ENCODE measurements around the gene SLC26A11.
"Not testable (repeated sequence)": the region's sequence is repeated elsewhere in the genome, so short reads cannot be mapped to it uniquely, and the experiment has no call there.

Gene SLC26A11

GRCh38 chr17:80196652-80197051, 23.6 kb upstream of the SLC26A11 start:
- no peak for DNase-seq

- DNase-seq = no peak
Observed at GRCh38 chr17:80198144-80198661, 22.0 kb upstream of the SLC26A11 start.

GRCh38 chr17:80199295-80199694, 20.9 kb upstream of the SLC26A11 start:
- DNase-seq = not testable (repeated sequence)

DNA sequence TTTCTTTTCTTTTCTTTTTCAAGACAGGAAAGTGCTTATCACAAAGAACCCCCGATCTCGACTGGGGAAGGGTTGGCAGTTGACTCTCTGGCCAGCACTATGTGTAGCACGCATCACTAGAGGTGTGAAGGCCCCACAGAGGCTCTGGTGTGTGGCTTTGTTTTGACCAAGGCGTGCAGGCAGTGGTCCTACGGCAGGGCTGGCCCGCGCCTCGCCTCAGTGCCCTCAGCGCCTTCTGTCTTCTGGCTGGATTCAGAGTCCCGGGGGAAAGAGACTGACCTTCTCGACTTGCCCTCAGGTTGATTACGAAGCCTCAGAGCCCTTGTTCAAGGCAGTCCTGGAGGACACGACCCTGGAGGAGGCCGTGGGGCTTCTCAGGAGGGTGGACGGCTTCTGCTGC, 18.8 kb upstream of the SLC26A11 start:
- DNase-seq = no peak

DNA sequence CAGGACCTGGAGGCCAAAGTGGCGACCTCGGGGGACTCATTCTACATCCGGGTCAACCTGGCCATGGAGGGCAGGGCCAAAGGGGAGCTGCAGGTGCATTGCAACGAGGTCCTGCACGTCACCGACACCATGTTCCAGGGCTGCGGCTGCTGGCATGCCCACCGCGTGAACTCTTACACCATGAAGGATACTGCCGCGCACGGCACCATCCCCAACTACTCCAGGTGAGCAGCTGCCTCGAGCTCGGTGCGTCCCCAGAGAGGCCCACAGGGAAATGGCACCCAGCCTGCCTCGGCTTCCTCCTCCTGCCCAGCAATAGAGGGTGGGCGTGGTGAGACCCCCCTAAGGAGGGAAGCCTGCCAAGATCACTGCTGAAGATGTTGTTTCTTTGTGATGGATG, 18.0 kb upstream of the SLC26A11 start:
- no peak for DNase-seq

- no peak for DNase-seq
Observed at GRCh38 chr17:80203471-80203963, 16.7 kb upstream of the SLC26A11 start.

DNA sequence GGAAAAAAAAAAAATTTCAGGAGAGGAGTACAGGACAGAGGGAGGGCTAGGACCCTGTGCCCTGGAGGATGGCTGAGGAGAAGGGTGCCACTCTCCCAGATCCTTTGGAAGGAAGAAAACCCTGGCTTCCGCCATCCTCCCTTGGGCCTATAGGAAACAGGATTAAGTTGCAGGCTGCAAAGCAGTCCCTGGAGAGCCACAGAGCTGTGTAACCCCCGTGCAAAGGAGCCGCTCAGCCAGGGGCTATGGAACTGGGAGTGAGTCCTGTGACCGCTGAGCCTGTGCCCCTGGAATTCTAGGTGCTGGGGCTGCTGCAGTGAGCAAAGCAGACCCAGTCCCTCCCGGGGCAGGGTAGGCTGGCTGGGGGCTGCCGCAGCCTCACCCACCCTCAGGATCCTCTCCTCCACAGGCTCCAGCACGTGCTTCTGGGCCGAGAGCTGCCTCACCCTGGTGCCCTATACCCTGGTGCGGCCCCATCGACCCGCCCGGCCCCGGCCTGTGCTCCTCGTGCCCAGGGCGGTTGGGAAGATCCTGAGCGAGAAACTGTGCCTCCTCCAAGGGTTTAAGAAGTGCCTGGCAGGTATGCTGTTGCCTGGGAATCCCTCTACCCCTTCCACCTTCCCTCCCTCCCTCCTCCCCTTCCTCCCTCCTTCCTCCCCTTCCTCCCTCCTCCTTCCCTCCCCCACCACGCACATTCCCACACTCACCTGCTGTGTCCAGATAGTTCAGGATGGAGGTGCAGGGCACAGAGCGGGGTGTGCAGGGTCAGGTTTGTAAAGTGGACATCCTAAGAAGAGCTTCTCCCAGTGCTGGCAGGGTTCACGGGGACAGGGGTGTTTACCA, 15.4 kb upstream of the SLC26A11 start:
- DNase-seq = no peak

DNA sequence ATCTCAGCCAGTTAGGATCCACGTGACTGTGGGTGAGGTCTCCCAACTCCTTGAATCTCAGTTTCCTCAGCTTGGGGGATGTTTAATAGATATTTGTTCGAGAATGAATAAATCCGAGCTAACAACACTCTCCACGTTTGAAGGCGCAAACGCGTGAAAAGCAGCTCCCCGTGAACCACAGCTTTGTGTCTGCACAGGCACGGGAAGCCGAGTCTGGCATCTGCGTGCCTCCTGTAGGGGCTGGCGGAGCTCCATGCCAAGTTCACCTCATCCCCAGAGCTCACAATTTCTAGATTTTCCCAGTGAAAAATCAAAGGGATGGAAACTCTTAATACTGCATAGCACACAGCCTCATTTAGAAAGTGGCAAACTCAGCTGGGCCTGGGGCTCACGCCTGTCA, 14.4 kb upstream of the SLC26A11 start:
- DNase-seq = no peak

GRCh38 chr17:80208050-80208449, 12.2 kb upstream of the SLC26A11 start:
- no peak for DNase-seq

GRCh38 chr17:80209765-80210164, 10.5 kb upstream of the SLC26A11 start:
- DNase-seq = no peak

DNA sequence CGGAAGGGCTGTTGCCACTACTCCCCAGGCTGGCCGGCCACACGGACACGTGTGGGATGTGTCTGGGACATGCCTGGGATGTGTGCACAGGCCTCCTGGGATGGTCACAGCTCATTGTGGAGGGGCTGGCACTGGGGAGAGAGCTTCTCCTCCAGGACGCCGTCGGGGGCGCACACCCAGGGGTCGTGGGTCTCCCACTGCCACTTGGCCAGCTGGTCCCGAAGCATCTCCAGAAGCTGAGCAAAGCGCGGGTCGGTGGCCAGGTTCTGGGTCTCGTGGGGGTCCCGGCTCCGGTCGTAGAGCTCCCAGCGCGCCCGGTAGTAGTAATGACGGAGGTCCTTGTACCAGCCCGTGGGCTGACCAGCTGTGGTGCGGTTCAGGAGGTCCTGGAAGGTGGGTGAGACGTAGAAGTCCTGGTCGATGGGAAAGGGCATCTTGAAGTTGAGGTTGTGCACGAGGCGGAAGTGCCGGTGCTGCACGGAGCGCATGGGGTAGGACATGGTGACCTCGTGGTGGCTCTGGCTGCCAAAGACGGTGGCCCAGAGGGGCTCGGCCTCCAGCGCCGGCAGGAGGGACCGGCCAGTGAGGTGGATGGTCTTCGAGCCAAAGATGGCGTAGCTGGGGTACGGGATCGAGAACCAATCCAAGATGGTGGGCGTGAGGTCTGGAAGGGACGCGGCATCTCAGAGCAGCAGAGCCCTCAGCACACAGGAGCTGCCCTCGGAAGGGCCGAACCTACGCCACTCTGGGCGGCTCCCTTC, 9.7 kb upstream of the SLC26A11 start:
- no peak for DNase-seq

- DNase-seq = no peak
Observed at GRCh38 chr17:80212109-80212508, 8.1 kb upstream of the SLC26A11 start.

GRCh38 chr17:80212511-80212910, 7.7 kb upstream of the SLC26A11 start:
- no peak for DNase-seq

- no peak for DNase-seq
Observed at GRCh38 chr17:80212962-80213642, 7.1 kb upstream of the SLC26A11 start.

DNA sequence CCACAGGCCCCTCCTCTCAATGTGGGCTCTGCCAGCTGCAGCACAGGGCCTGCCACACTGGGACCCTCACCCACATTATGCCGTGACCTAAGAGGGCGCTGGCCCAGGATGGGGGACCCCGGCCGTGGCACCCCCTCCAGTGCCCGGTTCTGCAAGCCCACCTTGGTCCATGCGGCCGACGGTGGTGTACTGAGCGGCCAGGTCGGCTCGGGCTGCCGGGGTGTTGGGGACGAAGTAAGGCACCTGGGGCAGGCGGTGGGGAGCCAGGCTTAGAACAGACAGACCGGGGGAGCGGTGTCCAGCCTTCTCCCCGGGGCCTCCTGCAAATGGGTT, 6.6 kb upstream of the SLC26A11 start:
- no peak for DNase-seq

GRCh38 chr17:80214012-80214877, 6.0 kb upstream of the SLC26A11 start:
- no peak for DNase-seq

DNA sequence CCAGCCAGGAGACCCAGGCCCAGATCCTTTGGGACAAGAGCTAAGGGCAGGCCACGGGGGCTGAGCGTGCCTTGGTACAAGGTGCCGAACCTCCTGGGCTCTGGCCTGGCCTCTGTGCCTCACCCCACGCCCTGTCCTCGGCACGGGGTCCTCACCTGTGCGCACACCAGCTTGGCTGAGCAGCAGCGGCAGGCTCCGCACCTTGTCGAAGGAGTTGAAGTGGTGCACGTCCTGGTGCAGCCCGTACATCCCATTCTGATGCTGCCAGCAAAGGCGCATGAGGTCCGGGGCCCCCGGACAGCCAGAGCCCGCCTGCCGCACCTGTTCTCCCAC, 5.4 kb upstream of the SLC26A11 start:
- no peak for DNase-seq

- no peak for DNase-seq
Observed at GRCh38 chr17:80216473-80217456, 3.5 kb upstream of the SLC26A11 start.

DNA sequence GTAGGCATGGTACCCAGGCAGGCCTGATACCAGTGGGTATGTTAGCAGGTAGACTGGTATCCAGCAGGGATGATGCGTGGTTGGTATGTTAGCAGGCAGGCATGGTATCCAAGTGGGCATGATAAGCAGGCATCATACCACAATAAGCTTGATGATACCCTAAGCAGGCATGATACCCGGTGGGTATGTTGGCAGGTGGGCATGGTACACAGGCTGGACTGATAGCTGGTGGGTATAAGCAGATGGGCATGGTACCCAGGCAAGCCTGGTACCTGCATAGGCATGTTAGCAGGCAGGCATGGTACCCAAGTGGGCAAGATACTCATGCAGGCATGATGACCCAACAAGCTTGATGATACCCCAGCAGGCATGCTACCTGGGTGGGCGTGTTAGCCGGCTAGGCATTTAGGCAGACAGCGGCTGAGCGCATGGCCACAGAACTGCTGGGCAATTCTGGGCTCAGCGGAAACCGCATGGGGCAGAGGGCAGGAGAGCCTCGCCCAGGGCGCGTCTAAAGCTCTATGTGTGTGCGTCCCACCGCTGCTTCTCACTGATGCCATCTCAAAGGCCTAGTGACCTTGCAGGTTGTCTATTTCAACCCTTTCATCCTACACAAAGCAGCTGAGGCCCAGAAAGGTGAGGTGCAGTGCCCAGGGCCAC, 2.4 kb upstream of the SLC26A11 start:
- no peak for DNase-seq

- no peak for DNase-seq
Observed at GRCh38 chr17:80218391-80218790, 1.8 kb upstream of the SLC26A11 start.

Measured in NCI-H2029 treated with DMSO at 0.1 percent for 48 hours (cell line).